Heart left ventricle (tissue), 16 donors: Measurements from ENCODE around the gene SNX25. TPM values are rescaled to one million over a fixed set of nuclear protein-coding genes. Genes with fewer than 3 reads are reported as not detected.
A peak's percentile ranks its signal among the peaks of the same experiment; 100 is the strongest.

Experiments used
- ATAC-seq, 4 donors: fragments of 200-7000 bp; cut with Tn5 transposase; one replicate each; pipeline ENCODE4 v1.9.1; 2020 to 2022; ENCODE audit warnings: moderate library complexity in 4 of 4, mild to moderate bottlenecking in 3 of 4, moderate number of reproducible peaks in 1 of 4
- DNase-seq, 5 donors: peaks; one replicate each; pipeline ENCODE4 v3.0.0-alpha.2; 2020
- H3K27ac ChIP-seq, 12 donors: fragments of 200-600 bp; sonication (generic) in 4 of 12; one replicate each; pipeline versions ENCODE4 v1.5.0 to v1.8.0; 2016 to 2022; ENCODE audit warnings: mild to moderate bottlenecking in 2 of 12
- H3K27me3 ChIP-seq, 9 donors: fragments of 200-600 bp; sonication (generic) in 2 of 9; one replicate each; pipeline versions ENCODE4 v1.5.1 to v1.8.0; 2016 to 2022; ENCODE audit warnings: mild to moderate bottlenecking in 3 of 9
- H3K36me3 ChIP-seq, 9 donors: fragments of 200-600 bp; sonication (generic) in 2 of 9; one replicate each; pipeline versions ENCODE4 v1.5.0 to v1.8.0; 2018 to 2022; ENCODE audit warnings: mild to moderate bottlenecking in 2 of 9
- H3K4me1 ChIP-seq, 12 donors: fragments of 200-600 bp; sonication (generic) in 4 of 12; one replicate each; pipeline versions ENCODE4 v1.5.0 to v1.8.0; 2016 to 2022; ENCODE audit warnings: mild to moderate bottlenecking in 3 of 12
- H3K4me3 ChIP-seq, 12 donors: fragments of 200-600 bp; sonication (generic) in 4 of 12; one replicate each; pipeline versions ENCODE4 v1.5.0 to v1.8.0; 2017 to 2022; ENCODE audit warnings: mild to moderate bottlenecking in 9 of 12, moderate library complexity in 4 of 12
- H3K9me3 ChIP-seq, 12 donors: fragments of 200-600 bp; sonication (generic) in 4 of 12; one replicate each; pipeline versions ENCODE4 v1.5.0 to v1.8.0; 2016 to 2022; ENCODE audit warnings: mild to moderate bottlenecking in 1 of 12
- CTCF ChIP-seq, 12 donors: fragments of 200-600 bp; sonication (generic) in 4 of 12; IDR thresholded peaks; one replicate each; pipeline versions ENCODE4 v1.5.0 to v1.8.0; 2018 to 2022; ENCODE audit warnings: antibody characterized with exemption in 12 of 12, mild to moderate bottlenecking in 5 of 12
- POLR2A ChIP-seq, 2 donors: fragments of 450-650 bp; IDR thresholded peaks; one replicate each; pipeline ENCODE4 v1.6.1; 2017; ENCODE audit warnings: antibody characterized with exemption in 2 of 2, mild to moderate bottlenecking in 2 of 2, moderate library complexity in 2 of 2
- WGBS, 4 donors: extraction: QIAGEN DNeasy Blood & Tissue Kit in 2 of 4; methylation state at CpG; one replicate each; pipeline versions ENCODE4 v1.1.5 to v1.1.7; 2013 to 2018; 5-methylcytosine and 5-hydroxymethylcytosine counted together
- intact Hi-C, 10 donors: fragments of 100-400 bp; cut with DNase I; formaldehyde crosslinking; loops; one replicate each; pipeline versions ENCODE4 v1.11.1 to v1.14.2; 2022
- polyA plus RNA-seq, 2 donors: library from polyadenylated mRNA; stranded (reverse); fragments of 200-250 nt; gene quantifications; one replicate each; pipeline ENCODE4 v1.2.3, GENCODE V29; 2013
- total RNA-seq, 9 donors: library from RNA; depleted of rRNA in 2 of 9; stranded (reverse); fragments of >200 nt in 2 of 9; fragmentation: NEBNext Ultra II Directional in 3 of 9; extraction: Animal tissue kit (Norgen Biotek cat#: 25700) in 3 of 9; gene quantifications; one replicate each; pipeline versions ENCODE4 v1.1.0 to v1.2.4, GENCODE V29; 2016 to 2023
- donor health status: ischemic (EF 13 %, LVEDD 7.1; RV severe dilation, severe dysfunction).
- donor health status: healthy with polysubstance abuse.
- donor health status: DM: no; HTN: yes; CAD: no.
- donor health status: DM: no; HTN: no; CAD: no.
- donor health status: ischemic (EF 25% LVEDD 6.9; RV normal size, moderate dysfunction).
- donor health status: ischemic (EF 25% LVEDD 5.7; RV mildly dilated, moderate dysfunction).
- donor health status: healthy.
- donor health status: DM: yes; HTN: yes; CAD: no.
- donor health status: ischemic (EF 35%, LVEDD 5.7; RV mildly dilated, moderate dysfunction).
- donor health status: nonischemic (EF 11% LVEDD 7.7; RV severe dilation, severe dysfunction).
- donor health status: DM: yes; HTN: yes; CAD: no.
- donor health status: PGD.
- donor health status: ischemic (EF 29% LVEDD 5.4; RV normal size, mild dysfunction).
- donor health status: nonischemic (EF 23%, LVEDD 6.1; RV moderate dilation, normal function).

SNX25 gene
- total and polyA plus RNA-seq, 11 donors: 3.1 to 12.4 (median 10.1) TPM

GRCh38 chr4:185171373-185172071 lies 37.9 kb upstream of the SNX25 start:
- no peak overlapping the region for H3K27ac ChIP-seq
- TF ChIP-seq CTCF (IDR thresholded peaks at IDR 0.05) (no peak), POLR2A (IDR thresholded peaks at IDR 0.05) (no peak)
- intact Hi-C loops: no loop called here
- WGBS, 4 donors: 87 to 94% (median 91%) methylated on average over 2 of the region's 2 CpGs
- peaks cover 0 to 14% (median 0%) of the 10 kb centered on the region in 12 donors for H3K4me1 ChIP-seq
- no peaks in the 10 kb centered on the region for H3K27me3 ChIP-seq
- H3K4me3 ChIP-seq: no peak overlapping the region
- ATAC-seq (no peak), DNase-seq (no peak)
- peaks cover 0 to 66% (median 48%) of the 10 kb centered on the region in 9 donors for H3K36me3 ChIP-seq
- H3K9me3 ChIP-seq: no peaks in the 10 kb centered on the region

DNA sequence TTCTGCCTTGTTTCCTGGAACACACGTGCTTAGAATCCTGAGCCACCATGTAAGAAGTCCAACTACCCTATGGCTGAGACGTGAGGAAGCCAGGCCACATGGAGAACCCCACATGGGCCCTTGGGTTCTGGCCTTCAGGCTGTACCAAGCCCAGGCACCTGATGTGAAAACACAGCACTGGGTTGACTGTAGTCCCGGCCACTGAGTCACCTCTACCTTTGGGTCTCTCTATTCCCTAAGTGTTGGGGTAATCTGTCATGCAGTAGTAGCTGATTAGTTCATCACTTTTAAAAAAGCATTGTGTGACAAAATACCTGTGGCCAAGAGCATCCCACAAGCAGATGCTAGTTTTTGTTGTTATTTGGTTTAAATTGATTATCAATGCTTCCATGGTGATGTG lies 29.9 kb upstream of the SNX25 start:
- Histone ChIP-seq H3K9me3 (no peaks in the 10 kb centered on the region), H3K27ac (no peak overlapping the region), H3K36me3 (peaks cover 0 to 18% (median 10%) of the 10 kb centered on the region in 9 donors), H3K27me3 (no peaks in the 10 kb centered on the region), H3K4me1 (peaks cover 0 to 6% (median 0%) of the 10 kb centered on the region in 12 donors), H3K4me3 (no peak overlapping the region)
- intact Hi-C loops: no loop called here
- TF ChIP-seq CTCF (IDR thresholded peaks at IDR 0.05) (no peak), POLR2A (IDR thresholded peaks at IDR 0.05) (no peak)
- DNase-seq: no peak
- 84 to 92% (median 89%) methylated on average over 3 of the region's 3 CpGs for WGBS, 4 donors
- ATAC-seq: peak in 1 of 4 donors; percentile 24

GRCh38 chr4:185182239-185182638 lies 27.2 kb upstream of the SNX25 start:
- ATAC-seq: no peak
- no peak for TF ChIP-seq CTCF (IDR thresholded peaks at IDR 0.05)
- TF ChIP-seq POLR2A (IDR thresholded peaks at IDR 0.05): no peak
- H3K4me3 ChIP-seq: no peak overlapping the region
- H3K4me1 ChIP-seq: peaks cover 0 to 5% (median 0%) of the 10 kb centered on the region in 12 donors
- DNase-seq: no peak
- no peaks in the 10 kb centered on the region for H3K9me3 ChIP-seq
- WGBS, 4 donors: 66 to 75% (median 70%) methylated on average over 2 of the region's 2 CpGs
- intact Hi-C loops: loop anchor here in 8 of 10 donors (2.0 to 10.0 kb wide), 10 partner anchors 35 to 177 kb away; partner anchors contain the start of gene SLC25A4 (in 1 of the 8)
- peaks cover 0 to 10% (median 1%) of the 10 kb centered on the region in 9 donors for H3K36me3 ChIP-seq
- no peak overlapping the region for H3K27ac ChIP-seq
- H3K27me3 ChIP-seq: no peaks in the 10 kb centered on the region

GRCh38 chr4:185183622-185184281 lies 25.6 kb upstream of the SNX25 start:
- H3K27ac ChIP-seq: no peak overlapping the region
- H3K4me1 ChIP-seq: peaks cover 0 to 5% (median 0%) of the 10 kb centered on the region in 12 donors
- peaks cover 0 to 22% (median 14%) of the 10 kb centered on the region in 9 donors for H3K36me3 ChIP-seq
- WGBS, 4 donors: 36 to 41% (median 39%) methylated on average over 6 of the region's 6 CpGs
- H3K27me3 ChIP-seq: no peaks in the 10 kb centered on the region
- no peaks in the 10 kb centered on the region for H3K9me3 ChIP-seq
- ATAC-seq (peak in 3 of 4 donors; percentile 37 to 78 (median 77)), DNase-seq (peak; percentile 64 to 91 (median 85))
- intact Hi-C loops: loop anchor here in 8 of 10 donors (1.0 to 10.0 kb wide), 12 partner anchors 36 to 179 kb away; partner anchors contain the start of gene SLC25A4 (in 1 of the 8)
- no peak overlapping the region for H3K4me3 ChIP-seq
- peak; percentile 73 to 96 (median 88) for TF ChIP-seq CTCF (IDR thresholded peaks at IDR 0.05)
- TF ChIP-seq POLR2A (IDR thresholded peaks at IDR 0.05): no peak
